Measurements from ENCODE around the gene METTL9. TPM values are rescaled to one million over a fixed set of nuclear protein-coding genes. Genes with fewer than 3 reads are reported as not detected.
"Not testable (repeated sequence)": the region's sequence is repeated elsewhere in the genome, so short reads cannot be mapped to it uniquely, and the experiment has no call there.

Gene METTL9
- total RNA-seq, 1 donor = 170 TPM

DNA sequence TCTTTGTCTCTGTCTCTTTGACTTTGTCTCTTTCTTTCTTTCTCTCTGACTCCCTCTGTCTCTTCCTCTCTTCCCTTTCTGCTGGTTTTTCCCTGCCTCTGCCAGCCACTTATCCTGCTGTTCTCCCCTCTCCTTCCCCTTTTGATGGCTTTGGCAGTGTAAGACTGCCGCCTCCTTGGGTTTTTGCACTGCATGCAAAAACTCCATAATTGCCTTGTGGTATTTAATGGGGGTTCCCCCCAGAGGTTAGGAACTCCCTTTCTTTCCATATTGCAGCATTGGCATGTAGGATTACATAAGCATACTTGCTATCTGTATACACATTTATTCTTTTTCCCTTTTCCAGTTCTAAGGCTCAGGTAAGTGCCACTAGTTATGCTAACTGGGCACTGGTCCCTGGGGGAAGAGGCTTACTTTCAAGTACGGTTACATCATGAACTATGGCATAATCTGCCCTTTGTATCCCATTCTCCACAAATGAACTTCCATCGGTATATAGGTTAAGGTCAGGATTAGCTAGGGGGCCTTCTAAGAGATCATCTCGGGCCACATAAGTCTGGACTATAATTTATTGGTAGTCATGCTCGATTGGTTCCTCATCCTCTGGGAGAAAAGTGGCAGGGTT lies 32.7 kb downstream of the METTL9 start:
- DNase-seq (ENCODE audit: insufficient read length, low spot score, missing footprints); H3K4me3 ChIP-seq (ENCODE audit: insufficient read depth, low read length); H4K20me1 ChIP-seq (ENCODE audit: insufficient read depth, low read length); H2AFZ ChIP-seq (ENCODE audit: low read length); H3K27ac ChIP-seq (ENCODE audit: low read depth, low read length); H3K27me3 ChIP-seq (ENCODE audit: insufficient read depth, low read length); H3K9me3 ChIP-seq (ENCODE audit: low read depth, low read length); H3K4me2 ChIP-seq (ENCODE audit: insufficient read depth, low read length): not testable (repeated sequence)
- H3K4me1 ChIP-seq (ENCODE audit: insufficient read depth, low read length) = peaks cover 25% of the 10 kb centered on the region
- H3K79me2 ChIP-seq (ENCODE audit: insufficient read depth, low read length) = peaks cover 33% of the 10 kb centered on the region
- peaks cover 13% of the 10 kb centered on the region for H3K36me3 ChIP-seq (ENCODE audit: insufficient read depth, low read length)

DNA sequence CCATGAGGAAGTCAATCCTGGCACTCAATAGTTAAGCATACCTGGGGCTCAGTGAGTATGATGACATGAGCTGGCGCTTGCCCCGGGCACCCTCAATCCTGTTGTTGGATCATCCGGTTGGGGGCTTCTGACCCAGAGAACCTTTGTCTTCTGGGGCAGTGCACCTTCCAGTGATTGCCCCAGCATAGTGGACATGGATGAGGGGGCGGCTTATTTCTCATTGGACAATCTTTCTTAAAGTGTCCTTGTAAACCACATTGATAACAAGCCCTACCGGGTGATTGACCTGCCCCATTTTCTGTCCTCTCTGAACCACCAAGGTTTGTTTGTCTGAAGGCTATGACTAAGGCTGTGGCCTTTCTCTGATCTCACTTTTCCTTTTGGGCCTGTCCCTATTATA lies 34.8 kb downstream of the METTL9 start:
- H2AFZ ChIP-seq (ENCODE audit: low read length) = no peak overlapping the region
- peaks cover 39% of the 10 kb centered on the region for H3K79me2 ChIP-seq (ENCODE audit: insufficient read depth, low read length)
- H3K27ac ChIP-seq (ENCODE audit: low read depth, low read length) = no peak overlapping the region
- H3K4me2 ChIP-seq (ENCODE audit: insufficient read depth, low read length) = no peak overlapping the region
- no peak for DNase-seq (ENCODE audit: insufficient read length, low spot score, missing footprints)
- H4K20me1 ChIP-seq (ENCODE audit: insufficient read depth, low read length) = no peaks in the 10 kb centered on the region
- no peaks in the 10 kb centered on the region for H3K9me3 ChIP-seq (ENCODE audit: low read depth, low read length)
- H3K4me3 ChIP-seq (ENCODE audit: insufficient read depth, low read length) = no peak overlapping the region
- H3K36me3 ChIP-seq (ENCODE audit: insufficient read depth, low read length) = peaks cover 13% of the 10 kb centered on the region
- TF ChIP-seq, protein P1, sequence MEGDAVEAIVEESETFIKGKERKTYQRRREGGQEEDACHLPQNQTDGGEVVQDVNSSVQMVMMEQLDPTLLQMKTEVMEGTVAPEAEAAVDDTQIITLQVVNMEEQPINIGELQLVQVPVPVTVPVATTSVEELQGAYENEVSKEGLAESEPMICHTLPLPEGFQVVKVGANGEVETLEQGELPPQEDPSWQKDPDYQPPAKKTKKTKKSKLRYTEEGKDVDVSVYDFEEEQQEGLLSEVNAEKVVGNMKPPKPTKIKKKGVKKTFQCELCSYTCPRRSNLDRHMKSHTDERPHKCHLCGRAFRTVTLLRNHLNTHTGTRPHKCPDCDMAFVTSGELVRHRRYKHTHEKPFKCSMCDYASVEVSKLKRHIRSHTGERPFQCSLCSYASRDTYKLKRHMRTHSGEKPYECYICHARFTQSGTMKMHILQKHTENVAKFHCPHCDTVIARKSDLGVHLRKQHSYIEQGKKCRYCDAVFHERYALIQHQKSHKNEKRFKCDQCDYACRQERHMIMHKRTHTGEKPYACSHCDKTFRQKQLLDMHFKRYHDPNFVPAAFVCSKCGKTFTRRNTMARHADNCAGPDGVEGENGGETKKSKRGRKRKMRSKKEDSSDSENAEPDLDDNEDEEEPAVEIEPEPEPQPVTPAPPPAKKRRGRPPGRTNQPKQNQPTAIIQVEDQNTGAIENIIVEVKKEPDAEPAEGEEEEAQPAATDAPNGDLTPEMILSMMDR (IDR thresholded peaks at IDR 0.05; ENCODE audit: extremely low read depth, low read depth, low read length) = no peak
- H3K4me1 ChIP-seq (ENCODE audit: insufficient read depth, low read length) = peaks cover 15% of the 10 kb centered on the region
- H3K27me3 ChIP-seq (ENCODE audit: insufficient read depth, low read length) = no peaks in the 10 kb centered on the region

DNA sequence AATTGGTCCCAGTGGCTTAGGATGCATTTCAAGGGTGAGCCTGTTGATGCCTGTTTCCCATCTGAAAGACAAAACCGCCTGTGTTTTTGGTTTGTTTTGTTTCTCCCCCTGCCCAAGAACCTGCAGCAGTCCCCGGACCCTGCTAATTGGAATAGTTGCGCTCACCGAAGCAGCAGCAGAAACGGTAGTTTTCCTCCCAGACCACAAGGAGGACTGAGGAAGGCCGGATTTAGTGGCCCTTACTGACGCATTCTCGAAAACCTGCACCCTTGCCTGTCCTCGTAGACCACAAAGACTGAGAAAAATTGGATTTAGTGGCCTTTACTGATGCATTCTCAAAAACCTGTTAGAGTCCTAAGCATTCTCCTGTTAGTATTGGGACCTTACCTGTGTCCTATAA lies 36.3 kb downstream of the METTL9 start:
- not testable (repeated sequence) for H3K9me3 ChIP-seq (ENCODE audit: low read depth, low read length); H3K4me2 ChIP-seq (ENCODE audit: insufficient read depth, low read length); H3K27me3 ChIP-seq (ENCODE audit: insufficient read depth, low read length); H3K4me3 ChIP-seq (ENCODE audit: insufficient read depth, low read length); H3K36me3 ChIP-seq (ENCODE audit: insufficient read depth, low read length); H4K20me1 ChIP-seq (ENCODE audit: insufficient read depth, low read length); H2AFZ ChIP-seq (ENCODE audit: low read length); DNase-seq (ENCODE audit: insufficient read length, low spot score, missing footprints); H3K27ac ChIP-seq (ENCODE audit: low read depth, low read length)
- H3K79me2 ChIP-seq (ENCODE audit: insufficient read depth, low read length) = peaks cover 37% of the 10 kb centered on the region
- H3K4me1 ChIP-seq (ENCODE audit: insufficient read depth, low read length) = peaks cover 17% of the 10 kb centered on the region

DNA sequence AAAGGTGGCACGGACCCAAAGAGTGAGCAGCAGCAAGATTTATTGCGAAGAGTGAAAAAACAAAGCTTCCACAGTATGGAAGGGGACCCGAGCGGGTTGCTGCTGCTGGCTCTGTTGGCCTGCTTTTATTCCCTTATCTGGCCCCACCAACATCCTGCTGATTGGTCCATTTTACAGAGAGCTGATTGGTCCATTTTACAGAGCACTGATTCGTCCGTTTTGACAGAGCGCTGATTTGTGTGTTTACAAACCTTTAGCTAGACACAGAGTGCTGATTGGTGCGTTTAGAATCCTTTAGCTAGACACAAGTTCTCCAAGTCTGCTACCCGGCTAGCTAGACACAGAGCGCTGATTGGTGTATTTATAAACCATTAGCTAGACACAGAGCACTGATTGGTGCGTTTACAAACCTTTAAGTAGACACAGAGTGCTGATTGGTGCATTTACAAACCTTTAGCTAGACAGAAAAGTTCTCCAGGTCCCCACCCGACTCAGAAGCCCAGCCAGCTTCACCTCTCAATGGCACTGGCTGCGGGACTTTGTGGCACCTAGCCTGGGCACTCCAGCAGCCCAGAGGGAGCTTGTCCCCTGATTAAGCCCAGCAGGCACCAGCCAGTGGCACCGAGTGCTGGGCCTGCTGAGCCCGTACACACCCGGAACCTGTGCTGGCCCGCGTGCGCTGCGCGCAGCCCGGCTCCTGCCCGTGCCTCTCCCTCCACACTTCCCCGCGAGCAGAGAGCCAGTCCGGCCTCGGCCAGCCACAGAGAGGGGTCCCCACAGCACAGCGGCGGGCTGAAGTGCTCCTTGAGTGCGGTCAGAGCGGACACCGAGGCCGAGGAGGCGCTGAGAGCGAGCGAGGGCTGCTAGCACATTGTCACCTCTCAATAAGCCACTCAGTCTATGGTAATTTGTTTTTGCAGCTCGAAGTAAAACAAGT lies 37.9 kb downstream of the METTL9 start:
- no peak for DNase-seq (ENCODE audit: insufficient read length, low spot score, missing footprints)
- Histone ChIP-seq H4K20me1 (ENCODE audit: insufficient read depth, low read length) (peaks cover 3% of the 10 kb centered on the region), H3K36me3 (ENCODE audit: insufficient read depth, low read length) (peaks cover 4% of the 10 kb centered on the region), H3K4me2 (ENCODE audit: insufficient read depth, low read length) (no peak overlapping the region), H2AFZ (ENCODE audit: low read length) (no peak overlapping the region), H3K27me3 (ENCODE audit: insufficient read depth, low read length) (no peaks in the 10 kb centered on the region), H3K4me3 (ENCODE audit: insufficient read depth, low read length) (no peak overlapping the region), H3K79me2 (ENCODE audit: insufficient read depth, low read length) (peaks cover 46% of the 10 kb centered on the region), H3K4me1 (ENCODE audit: insufficient read depth, low read length) (peaks cover 22% of the 10 kb centered on the region), H3K27ac (ENCODE audit: low read depth, low read length) (no peak overlapping the region), H3K9me3 (ENCODE audit: low read depth, low read length) (no peaks in the 10 kb centered on the region)
- TF ChIP-seq, protein P1 (IDR thresholded peaks at IDR 0.05; ENCODE audit: extremely low read depth, low read depth, low read length) = no peak
